Kidney (tissue), 14 donors: Measurements from ENCODE around the gene MYO16. TPM values are rescaled to one million over a fixed set of nuclear protein-coding genes. Genes with fewer than 3 reads are reported as not detected.

Source experiments
- DNase-seq, 5 donors: peaks; one replicate each; pipeline ENCODE4 v3.0.0-alpha.2; 2013 to 2020
- FAIRE-seq: peaks from 2 replicates; lab custom pipeline; 2012; peaks lifted over from hg19 to GRCh38; lab: Jason Lieb, UNC
- H3K27ac ChIP-seq, 2 donors: one replicate each; pipeline ENCODE4 v1.7.0; 2013; ENCODE audit warnings: low read depth in 2 of 2, low read length in 2 of 2, inconsistent platforms in 1 of 2
- H3K27me3 ChIP-seq: one replicate; pipeline ENCODE4 v1.7.1; 2013; ENCODE audit warnings: low read length, inconsistent platforms; ENCODE audit not compliant: control insufficient read depth, insufficient read depth
- H3K36me3 ChIP-seq, 3 donors: one replicate each; pipeline versions ENCODE4 v1.7.0 to v1.7.1; 2013; ENCODE audit warnings: low read length in 3 of 3, control low read depth in 1 of 3, inconsistent platforms in 1 of 3; ENCODE audit not compliant: insufficient read depth in 3 of 3, control insufficient read depth in 2 of 3
- H3K4me1 ChIP-seq, 3 donors: one replicate each; pipeline versions ENCODE4 v1.7.0 to v1.7.1; 2013; ENCODE audit warnings: low read length in 3 of 3, inconsistent platforms in 1 of 3, low read depth in 1 of 3; ENCODE audit not compliant: control insufficient read depth in 2 of 3, insufficient read depth in 2 of 3
- H3K4me3 ChIP-seq, 3 donors: one replicate each; pipeline versions ENCODE4 v1.7.0 to v1.8.1; 2013; ENCODE audit warnings: low read length in 3 of 3, control low read depth in 1 of 3, inconsistent platforms in 1 of 3
- H3K9ac ChIP-seq, 3 donors: one replicate each; pipeline versions ENCODE4 v1.7.0 to v1.7.1; 2013; ENCODE audit warnings: low read length in 3 of 3, control low read depth in 1 of 3, inconsistent platforms in 1 of 3
- H3K9me3 ChIP-seq, 3 donors: one replicate each; pipeline versions ENCODE4 v1.7.0 to v1.7.1; 2013; ENCODE audit warnings: low read length in 3 of 3, control low read depth in 1 of 3, inconsistent platforms in 1 of 3; ENCODE audit not compliant: control insufficient read depth in 2 of 3, insufficient read depth in 1 of 3
- CTCF ChIP-seq: IDR thresholded peaks from 3 replicates; pipeline ENCODE4 v1.5.1; 2012; ENCODE audit warnings: mild to moderate bottlenecking, moderate library complexity, borderline replicate concordance; ENCODE audit not compliant: insufficient read depth; ENCODE audit errors: extremely low read depth
- intact Hi-C: fragments of 100-400 bp; cut with DNase I; formaldehyde crosslinking; loops from one replicate; pipeline ENCODE4 v1.11.1; 2022
- polyA plus RNA-seq: library from polyadenylated mRNA; stranded (reverse); fragments of 350-450 nt; fragmentation: Illumina TruSeq; extraction: RNeasy Lipid Tissue Mini Kit (QIAGEN cat#74804); gene quantifications from one replicate; pipeline ENCODE4 v1.2.3, GENCODE V29; 2014; ENCODE audit warnings: low read depth, low replicate concordance; ENCODE audit not compliant: insufficient read depth
- total RNA-seq: library from RNA; stranded (reverse); fragmentation: NEBNext Ultra II Directional; extraction: Animal tissue kit (Norgen Biotek cat#: 25700); gene quantifications from one replicate; pipeline ENCODE4 v1.2.1, GENCODE V29; 2021
- donor health status: control.
- donor health status: control.
- donor health status: control.
- donor health status: control.
- donor health status: control.
- donor health status: DM: yes; HTN: yes; CAD: no.
- donor health status: Normal renal cell carcinoma (clear cell type).

The MYO16 gene
- total and polyA plus RNA-seq, 2 donors from 2014 or later = 0.22 to 0.43 TPM

GRCh38 chr13:108690726-108691125 is 61.3 kb downstream of the MYO16 start:
- intact Hi-C loops = no loop called here
- no peaks in the 10 kb centered on the region for H3K4me1 ChIP-seq
- H3K4me3 ChIP-seq = no peak overlapping the region
- no peaks in the 10 kb centered on the region for H3K27me3 ChIP-seq
- no peaks in the 10 kb centered on the region for H3K36me3 ChIP-seq
- no peak overlapping the region for H3K27ac ChIP-seq
- H3K9me3 ChIP-seq = no peaks in the 10 kb centered on the region
- no peak for TF ChIP-seq CTCF
- H3K9ac ChIP-seq = no peak overlapping the region
- FAIRE-seq (no peak), DNase-seq (no peak)

- DNase-seq (no peak), FAIRE-seq (no peak)
- Histone ChIP-seq H3K27ac (no peak overlapping the region), H3K4me1 (no peaks in the 10 kb centered on the region), H3K36me3 (no peaks in the 10 kb centered on the region), H3K4me3 (no peak overlapping the region), H3K9me3 (peaks cover 0 to 5% (median 5%) of the 10 kb centered on the region in 3 donors), H3K27me3 (no peaks in the 10 kb centered on the region), H3K9ac (no peak overlapping the region)
- intact Hi-C loops = no loop called here
- no peak for TF ChIP-seq CTCF
Measured at GRCh38 chr13:108700422-108701170, 71.2 kb downstream of the MYO16 start.

GRCh38 chr13:108702171-108702570 is 72.8 kb downstream of the MYO16 start:
- Histone ChIP-seq H3K9me3 (peaks cover 0 to 5% (median 5%) of the 10 kb centered on the region in 3 donors), H3K36me3 (no peaks in the 10 kb centered on the region), H3K4me3 (no peak overlapping the region), H3K27me3 (no peaks in the 10 kb centered on the region), H3K9ac (no peak overlapping the region), H3K4me1 (no peaks in the 10 kb centered on the region), H3K27ac (no peak overlapping the region)
- intact Hi-C loops = no loop called here
- TF ChIP-seq CTCF = no peak
- DNase-seq = no peak
- no peak for FAIRE-seq
